ENCODE results near the gene LGALS7.

LGALS7 gene

GRCh38 chr19:38727306-38727867, 45.9 kb downstream of the LGALS7 start:
- H3K27me3 ChIP-seq (ENCODE audit: control insufficient read depth in 1 of 2, insufficient read depth in 2 of 2, low read length in 2 of 2) = no peaks in the 10 kb centered on the region
- H3K9me3 ChIP-seq (ENCODE audit: control insufficient read depth in 1 of 2, low read length in 2 of 2) = no peaks in the 10 kb centered on the region
- no peak overlapping the region for H3K9ac ChIP-seq (ENCODE audit: low read depth in 1 of 2, low read length in 2 of 2)
- H3K4me3 ChIP-seq (ENCODE audit: low read depth in 1 of 2, low read length in 2 of 2) = no peak overlapping the region
- H3K36me3 ChIP-seq (ENCODE audit: control insufficient read depth in 1 of 2, insufficient read depth in 2 of 2, low read length in 2 of 2) = peaks cover 74 to 85% of the 10 kb centered on the region in 2 donors
- H3K4me1 ChIP-seq (ENCODE audit: control insufficient read depth in 1 of 2, insufficient read depth in 2 of 2, low read length in 2 of 2) = peaks cover 16 to 21% of the 10 kb centered on the region in 2 donors
- no peak overlapping the region for H3K27ac ChIP-seq (ENCODE audit: low read depth, low read length)

- Histone ChIP-seq H3K4me1 (ENCODE audit: control insufficient read depth in 1 of 2, insufficient read depth in 2 of 2, low read length in 2 of 2) (peaks cover 16% of the 10 kb centered on the region in 2 donors), H3K4me3 (ENCODE audit: low read depth in 1 of 2, low read length in 2 of 2) (no peak overlapping the region), H3K27me3 (ENCODE audit: control insufficient read depth in 1 of 2, insufficient read depth in 2 of 2, low read length in 2 of 2) (no peaks in the 10 kb centered on the region), H3K27ac (ENCODE audit: low read depth, low read length) (no peak overlapping the region), H3K9ac (ENCODE audit: low read depth in 1 of 2, low read length in 2 of 2) (no peak overlapping the region), H3K9me3 (ENCODE audit: control insufficient read depth in 1 of 2, low read length in 2 of 2) (no peaks in the 10 kb centered on the region), H3K36me3 (ENCODE audit: control insufficient read depth in 1 of 2, insufficient read depth in 2 of 2, low read length in 2 of 2) (peaks cover 76 to 90% of the 10 kb centered on the region in 2 donors)
These were observed 46.5 kb downstream of the LGALS7 start for GRCh38 chr19:38726761-38727301.

GRCh38 chr19:38726284-38726673, 47.0 kb downstream of the LGALS7 start:
- H3K9ac ChIP-seq (ENCODE audit: low read depth in 1 of 2, low read length in 2 of 2) = no peak overlapping the region
- no peak overlapping the region for H3K4me3 ChIP-seq (ENCODE audit: low read depth in 1 of 2, low read length in 2 of 2)
- no peak overlapping the region for H3K27ac ChIP-seq (ENCODE audit: low read depth, low read length)
- no peaks in the 10 kb centered on the region for H3K9me3 ChIP-seq (ENCODE audit: control insufficient read depth in 1 of 2, low read length in 2 of 2)
- H3K36me3 ChIP-seq (ENCODE audit: control insufficient read depth in 1 of 2, insufficient read depth in 2 of 2, low read length in 2 of 2) = peaks cover 79 to 93% of the 10 kb centered on the region in 2 donors
- H3K27me3 ChIP-seq (ENCODE audit: control insufficient read depth in 1 of 2, insufficient read depth in 2 of 2, low read length in 2 of 2) = no peaks in the 10 kb centered on the region
- peaks cover 11% of the 10 kb centered on the region in 2 donors for H3K4me1 ChIP-seq (ENCODE audit: control insufficient read depth in 1 of 2, insufficient read depth in 2 of 2, low read length in 2 of 2)

GRCh38 chr19:38725469-38726283, 47.6 kb downstream of the LGALS7 start:
- Histone ChIP-seq H3K36me3 (ENCODE audit: control insufficient read depth in 1 of 2, insufficient read depth in 2 of 2, low read length in 2 of 2) (peaks cover 79 to 93% of the 10 kb centered on the region in 2 donors), H3K9me3 (ENCODE audit: control insufficient read depth in 1 of 2, low read length in 2 of 2) (no peaks in the 10 kb centered on the region), H3K4me1 (ENCODE audit: control insufficient read depth in 1 of 2, insufficient read depth in 2 of 2, low read length in 2 of 2) (peaks cover 5 to 6% of the 10 kb centered on the region in 2 donors), H3K9ac (ENCODE audit: low read depth in 1 of 2, low read length in 2 of 2) (no peak overlapping the region), H3K27ac (ENCODE audit: low read depth, low read length) (no peak overlapping the region), H3K4me3 (ENCODE audit: low read depth in 1 of 2, low read length in 2 of 2) (no peak overlapping the region), H3K27me3 (ENCODE audit: control insufficient read depth in 1 of 2, insufficient read depth in 2 of 2, low read length in 2 of 2) (no peaks in the 10 kb centered on the region)

GRCh38 chr19:38723990-38724854, 49.1 kb downstream of the LGALS7 start:
- Histone ChIP-seq H3K27ac (ENCODE audit: low read depth, low read length) (no peak overlapping the region), H3K4me3 (ENCODE audit: low read depth in 1 of 2, low read length in 2 of 2) (no peak overlapping the region), H3K27me3 (ENCODE audit: control insufficient read depth in 1 of 2, insufficient read depth in 2 of 2, low read length in 2 of 2) (no peaks in the 10 kb centered on the region), H3K36me3 (ENCODE audit: control insufficient read depth in 1 of 2, insufficient read depth in 2 of 2, low read length in 2 of 2) (peaks cover 84 to 98% of the 10 kb centered on the region in 2 donors), H3K9me3 (ENCODE audit: control insufficient read depth in 1 of 2, low read length in 2 of 2) (no peaks in the 10 kb centered on the region), H3K9ac (ENCODE audit: low read depth in 1 of 2, low read length in 2 of 2) (no peak overlapping the region), H3K4me1 (ENCODE audit: control insufficient read depth in 1 of 2, insufficient read depth in 2 of 2, low read length in 2 of 2) (no peaks in the 10 kb centered on the region)

- no peaks in the 10 kb centered on the region for H3K4me1 ChIP-seq (ENCODE audit: control insufficient read depth in 1 of 2, insufficient read depth in 2 of 2, low read length in 2 of 2)
- H3K27me3 ChIP-seq (ENCODE audit: control insufficient read depth in 1 of 2, insufficient read depth in 2 of 2, low read length in 2 of 2) = no peaks in the 10 kb centered on the region
- no peak overlapping the region for H3K4me3 ChIP-seq (ENCODE audit: low read depth in 1 of 2, low read length in 2 of 2)
- H3K9me3 ChIP-seq (ENCODE audit: control insufficient read depth in 1 of 2, low read length in 2 of 2) = no peaks in the 10 kb centered on the region
- no peak overlapping the region for H3K27ac ChIP-seq (ENCODE audit: low read depth, low read length)
- H3K36me3 ChIP-seq (ENCODE audit: control insufficient read depth in 1 of 2, insufficient read depth in 2 of 2, low read length in 2 of 2) = peaks cover 81 to 98% of the 10 kb centered on the region in 2 donors
- H3K9ac ChIP-seq (ENCODE audit: low read depth in 1 of 2, low read length in 2 of 2) = no peak overlapping the region
These were observed 49.7 kb downstream of the LGALS7 start for GRCh38 chr19:38723606-38723965.

GRCh38 chr19:38722947-38723605, 50.2 kb downstream of the LGALS7 start:
- H3K9ac ChIP-seq (ENCODE audit: low read depth in 1 of 2, low read length in 2 of 2) = no peak overlapping the region
- H3K9me3 ChIP-seq (ENCODE audit: control insufficient read depth in 1 of 2, low read length in 2 of 2) = no peaks in the 10 kb centered on the region
- peaks cover 83 to 100% of the 10 kb centered on the region in 2 donors for H3K36me3 ChIP-seq (ENCODE audit: control insufficient read depth in 1 of 2, insufficient read depth in 2 of 2, low read length in 2 of 2)
- no peak overlapping the region for H3K27ac ChIP-seq (ENCODE audit: low read depth, low read length)
- no peaks in the 10 kb centered on the region for H3K27me3 ChIP-seq (ENCODE audit: control insufficient read depth in 1 of 2, insufficient read depth in 2 of 2, low read length in 2 of 2)
- no peaks in the 10 kb centered on the region for H3K4me1 ChIP-seq (ENCODE audit: control insufficient read depth in 1 of 2, insufficient read depth in 2 of 2, low read length in 2 of 2)
- H3K4me3 ChIP-seq (ENCODE audit: low read depth in 1 of 2, low read length in 2 of 2) = no peak overlapping the region

GRCh38 chr19:38721979-38722773, 51.1 kb downstream of the LGALS7 start:
- H3K9ac ChIP-seq (ENCODE audit: low read depth in 1 of 2, low read length in 2 of 2) = no peak overlapping the region
- no peaks in the 10 kb centered on the region for H3K9me3 ChIP-seq (ENCODE audit: control insufficient read depth in 1 of 2, low read length in 2 of 2)

GRCh38 chr19:38721496-38721895, 51.8 kb downstream of the LGALS7 start:
- H3K4me3 ChIP-seq (ENCODE audit: low read depth in 1 of 2, low read length in 2 of 2) = no peak overlapping the region
- peaks cover 81 to 100% of the 10 kb centered on the region in 2 donors for H3K36me3 ChIP-seq (ENCODE audit: control insufficient read depth in 1 of 2, insufficient read depth in 2 of 2, low read length in 2 of 2)
- H3K4me1 ChIP-seq (ENCODE audit: control insufficient read depth in 1 of 2, insufficient read depth in 2 of 2, low read length in 2 of 2) = no peaks in the 10 kb centered on the region
- no peaks in the 10 kb centered on the region for H3K27me3 ChIP-seq (ENCODE audit: control insufficient read depth in 1 of 2, insufficient read depth in 2 of 2, low read length in 2 of 2)
- no peak overlapping the region for H3K9ac ChIP-seq (ENCODE audit: low read depth in 1 of 2, low read length in 2 of 2)
- H3K9me3 ChIP-seq (ENCODE audit: control insufficient read depth in 1 of 2, low read length in 2 of 2) = no peaks in the 10 kb centered on the region
- H3K27ac ChIP-seq (ENCODE audit: low read depth, low read length) = peak overlapping the region; percentile 48

More at GRCh38 chr19:38721979-38722773, 51.1 kb downstream of the LGALS7 start:
- no peak overlapping the region for H3K4me3 ChIP-seq (ENCODE audit: low read depth in 1 of 2, low read length in 2 of 2)
- no peaks in the 10 kb centered on the region for H3K4me1 ChIP-seq (ENCODE audit: control insufficient read depth in 1 of 2, insufficient read depth in 2 of 2, low read length in 2 of 2)
- H3K27ac ChIP-seq (ENCODE audit: low read depth, low read length) = peak overlapping the region; percentile 48
- peaks cover 81 to 100% of the 10 kb centered on the region in 2 donors for H3K36me3 ChIP-seq (ENCODE audit: control insufficient read depth in 1 of 2, insufficient read depth in 2 of 2, low read length in 2 of 2)
- H3K27me3 ChIP-seq (ENCODE audit: control insufficient read depth in 1 of 2, insufficient read depth in 2 of 2, low read length in 2 of 2) = no peaks in the 10 kb centered on the region
